WERI-Rb-1 (cell line): ENCODE results near the gene RAPH1.

ENCODE experiments used
- DNase-seq: peaks from one replicate; pipeline ENCODE4 v3.0.0-alpha.2; 2020
- H3K27ac ChIP-seq: fragments of 250-450 bp; sonication (Bioruptor Pico); 2 replicates; pipeline ENCODE4 v1.5.1; 2020; ENCODE audit warnings: mild to moderate bottlenecking, moderate library complexity
- H3K27me3 ChIP-seq: fragments of 250-450 bp; sonication (Bioruptor Pico); 2 replicates; pipeline ENCODE4 v1.5.1; 2021; ENCODE audit warnings: mild to moderate bottlenecking, low read depth, moderate library complexity; ENCODE audit not compliant: insufficient read depth, severe bottlenecking
- H3K36me3 ChIP-seq: fragments of 250-450 bp; sonication (Bioruptor Pico); 2 replicates; pipeline ENCODE4 v1.5.1; 2020; ENCODE audit warnings: mild to moderate bottlenecking, moderate library complexity
- H3K4me3 ChIP-seq: 2 replicates; pipeline ENCODE4 v1.5.1; 2011; ENCODE audit warnings: low read depth, mild to moderate bottlenecking, control low read depth, low read length
- H3K9me3 ChIP-seq: fragments of 250-450 bp; sonication (Bioruptor Pico); 2 replicates; pipeline ENCODE4 v1.5.1; 2021; ENCODE audit warnings: mild to moderate bottlenecking, moderate library complexity; ENCODE audit not compliant: severe bottlenecking
- TF ChIP-seq, protein P1 (sequence below): IDR thresholded peaks from 2 replicates; pipeline ENCODE4 v1.5.1; 2011; ENCODE audit warnings: low read depth, mild to moderate bottlenecking, control low read depth, inconsistent platforms, low read length

Gene RAPH1, protein sequence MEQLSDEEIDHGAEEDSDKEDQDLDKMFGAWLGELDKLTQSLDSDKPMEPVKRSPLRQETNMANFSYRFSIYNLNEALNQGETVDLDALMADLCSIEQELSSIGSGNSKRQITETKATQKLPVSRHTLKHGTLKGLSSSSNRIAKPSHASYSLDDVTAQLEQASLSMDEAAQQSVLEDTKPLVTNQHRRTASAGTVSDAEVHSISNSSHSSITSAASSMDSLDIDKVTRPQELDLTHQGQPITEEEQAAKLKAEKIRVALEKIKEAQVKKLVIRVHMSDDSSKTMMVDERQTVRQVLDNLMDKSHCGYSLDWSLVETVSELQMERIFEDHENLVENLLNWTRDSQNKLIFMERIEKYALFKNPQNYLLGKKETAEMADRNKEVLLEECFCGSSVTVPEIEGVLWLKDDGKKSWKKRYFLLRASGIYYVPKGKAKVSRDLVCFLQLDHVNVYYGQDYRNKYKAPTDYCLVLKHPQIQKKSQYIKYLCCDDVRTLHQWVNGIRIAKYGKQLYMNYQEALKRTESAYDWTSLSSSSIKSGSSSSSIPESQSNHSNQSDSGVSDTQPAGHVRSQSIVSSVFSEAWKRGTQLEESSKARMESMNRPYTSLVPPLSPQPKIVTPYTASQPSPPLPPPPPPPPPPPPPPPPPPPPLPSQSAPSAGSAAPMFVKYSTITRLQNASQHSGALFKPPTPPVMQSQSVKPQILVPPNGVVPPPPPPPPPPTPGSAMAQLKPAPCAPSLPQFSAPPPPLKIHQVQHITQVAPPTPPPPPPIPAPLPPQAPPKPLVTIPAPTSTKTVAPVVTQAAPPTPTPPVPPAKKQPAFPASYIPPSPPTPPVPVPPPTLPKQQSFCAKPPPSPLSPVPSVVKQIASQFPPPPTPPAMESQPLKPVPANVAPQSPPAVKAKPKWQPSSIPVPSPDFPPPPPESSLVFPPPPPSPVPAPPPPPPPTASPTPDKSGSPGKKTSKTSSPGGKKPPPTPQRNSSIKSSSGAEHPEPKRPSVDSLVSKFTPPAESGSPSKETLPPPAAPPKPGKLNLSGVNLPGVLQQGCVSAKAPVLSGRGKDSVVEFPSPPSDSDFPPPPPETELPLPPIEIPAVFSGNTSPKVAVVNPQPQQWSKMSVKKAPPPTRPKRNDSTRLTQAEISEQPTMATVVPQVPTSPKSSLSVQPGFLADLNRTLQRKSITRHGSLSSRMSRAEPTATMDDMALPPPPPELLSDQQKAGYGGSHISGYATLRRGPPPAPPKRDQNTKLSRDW

DNA sequence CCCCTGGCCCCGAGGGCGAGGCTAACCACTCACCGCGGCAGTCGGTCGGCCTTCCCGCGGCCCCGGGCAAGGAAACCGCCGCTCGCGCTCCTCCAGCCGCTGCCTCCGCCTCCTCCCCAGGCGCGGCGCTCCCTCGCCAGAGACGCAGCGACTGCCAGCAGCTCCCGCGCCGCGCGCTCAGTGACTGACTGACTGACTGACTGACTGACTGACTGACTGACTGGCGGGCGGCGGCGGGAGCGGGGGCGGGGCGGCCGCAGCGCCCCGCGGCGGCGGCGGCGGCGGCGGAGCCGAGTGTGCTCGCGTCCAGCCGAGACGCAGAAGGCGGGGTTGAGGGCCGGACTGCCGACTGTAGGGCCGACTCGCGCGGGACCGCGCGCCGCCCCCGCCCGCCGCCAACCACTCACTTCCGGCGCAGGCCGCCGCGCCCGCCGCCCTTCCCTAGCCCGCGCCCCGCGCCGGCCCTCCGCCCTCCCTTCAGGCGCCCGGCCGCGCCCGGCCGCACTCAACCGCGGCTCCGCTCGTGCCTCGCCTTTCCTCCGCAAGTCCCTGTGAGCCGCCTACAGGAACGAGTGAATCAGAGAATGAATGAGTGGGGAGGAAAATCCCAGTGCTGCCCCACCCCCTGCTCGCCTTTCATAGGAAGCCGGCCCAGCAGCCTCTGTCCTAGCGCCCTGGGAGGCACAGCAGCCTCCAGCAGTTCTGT is at the start of gene RAPH1:
TSS of gene RAPH1 (minus strand) at position 224 of the 706 bp plus-strand sequence. CDS start 39,948 bp downstream, outside the sequence.
- H3K4me3 ChIP-seq = peak within 1 kb of the TSS; percentile 92
- H3K27ac ChIP-seq = peak within 1 kb of the TSS; percentile 84
- H3K9me3 ChIP-seq = no peaks in the 10 kb centered on the region
- peaks cover 3% of the 10 kb centered on the region; the same call in 1 of the 2 replicates for H3K36me3 ChIP-seq
- H3K27me3 ChIP-seq = no peaks in the 10 kb centered on the region
- TF ChIP-seq, protein P1, sequence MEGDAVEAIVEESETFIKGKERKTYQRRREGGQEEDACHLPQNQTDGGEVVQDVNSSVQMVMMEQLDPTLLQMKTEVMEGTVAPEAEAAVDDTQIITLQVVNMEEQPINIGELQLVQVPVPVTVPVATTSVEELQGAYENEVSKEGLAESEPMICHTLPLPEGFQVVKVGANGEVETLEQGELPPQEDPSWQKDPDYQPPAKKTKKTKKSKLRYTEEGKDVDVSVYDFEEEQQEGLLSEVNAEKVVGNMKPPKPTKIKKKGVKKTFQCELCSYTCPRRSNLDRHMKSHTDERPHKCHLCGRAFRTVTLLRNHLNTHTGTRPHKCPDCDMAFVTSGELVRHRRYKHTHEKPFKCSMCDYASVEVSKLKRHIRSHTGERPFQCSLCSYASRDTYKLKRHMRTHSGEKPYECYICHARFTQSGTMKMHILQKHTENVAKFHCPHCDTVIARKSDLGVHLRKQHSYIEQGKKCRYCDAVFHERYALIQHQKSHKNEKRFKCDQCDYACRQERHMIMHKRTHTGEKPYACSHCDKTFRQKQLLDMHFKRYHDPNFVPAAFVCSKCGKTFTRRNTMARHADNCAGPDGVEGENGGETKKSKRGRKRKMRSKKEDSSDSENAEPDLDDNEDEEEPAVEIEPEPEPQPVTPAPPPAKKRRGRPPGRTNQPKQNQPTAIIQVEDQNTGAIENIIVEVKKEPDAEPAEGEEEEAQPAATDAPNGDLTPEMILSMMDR = no peak
- DNase-seq = peak; percentile 89

DNA sequence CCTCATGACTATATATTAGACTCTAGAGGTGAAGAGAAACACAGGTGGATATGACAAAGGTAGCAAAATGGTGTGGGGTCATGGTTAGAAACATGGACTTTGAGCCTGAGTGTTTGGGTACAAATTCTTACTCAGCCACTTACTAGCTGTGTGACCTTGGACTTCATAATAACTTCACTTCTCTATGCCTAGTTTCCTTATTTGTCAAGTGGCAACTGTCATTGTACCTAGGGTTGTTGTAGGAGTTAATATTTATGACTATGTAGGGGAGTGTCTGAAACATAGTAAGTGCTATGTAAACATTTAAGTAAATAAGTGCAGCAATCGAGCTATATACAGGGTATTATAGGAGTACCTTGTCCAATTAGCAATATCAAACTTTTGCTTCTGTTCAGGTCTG is 49.7 kb upstream of the RAPH1 start:
- TF ChIP-seq, protein P1 = no peak
- H3K9me3 ChIP-seq = no peaks in the 10 kb centered on the region
- H3K4me3 ChIP-seq = no peak overlapping the region
- no peaks in the 10 kb centered on the region for H3K27me3 ChIP-seq
- H3K27ac ChIP-seq = no peak overlapping the region
- H3K36me3 ChIP-seq = no peaks in the 10 kb centered on the region
- DNase-seq = no peak

DNA sequence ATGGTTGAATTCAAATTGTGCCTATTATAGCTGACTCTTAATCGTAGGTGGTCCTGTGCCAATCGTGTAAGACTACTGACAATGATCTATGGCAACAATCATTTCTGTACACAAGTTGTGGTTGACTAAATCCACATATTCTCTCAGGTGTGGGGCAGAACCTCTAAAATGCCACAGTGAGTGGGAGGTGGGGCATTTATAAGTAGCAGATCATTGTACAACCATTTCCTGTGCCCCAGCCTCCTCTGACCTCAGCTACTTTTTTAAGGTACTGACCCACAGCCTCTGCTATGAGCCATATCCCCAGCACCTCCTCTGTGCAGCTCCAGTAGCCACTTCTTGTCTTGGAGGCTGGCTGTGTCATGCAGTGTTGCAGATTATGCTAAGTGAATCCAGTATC is 48.6 kb upstream of the RAPH1 start:
- no peak for DNase-seq
- H3K4me3 ChIP-seq = no peak overlapping the region
- TF ChIP-seq, protein P1 = no peak
- no peaks in the 10 kb centered on the region for H3K36me3 ChIP-seq
- no peaks in the 10 kb centered on the region for H3K27me3 ChIP-seq
- no peak overlapping the region for H3K27ac ChIP-seq
- no peaks in the 10 kb centered on the region for H3K9me3 ChIP-seq

DNA sequence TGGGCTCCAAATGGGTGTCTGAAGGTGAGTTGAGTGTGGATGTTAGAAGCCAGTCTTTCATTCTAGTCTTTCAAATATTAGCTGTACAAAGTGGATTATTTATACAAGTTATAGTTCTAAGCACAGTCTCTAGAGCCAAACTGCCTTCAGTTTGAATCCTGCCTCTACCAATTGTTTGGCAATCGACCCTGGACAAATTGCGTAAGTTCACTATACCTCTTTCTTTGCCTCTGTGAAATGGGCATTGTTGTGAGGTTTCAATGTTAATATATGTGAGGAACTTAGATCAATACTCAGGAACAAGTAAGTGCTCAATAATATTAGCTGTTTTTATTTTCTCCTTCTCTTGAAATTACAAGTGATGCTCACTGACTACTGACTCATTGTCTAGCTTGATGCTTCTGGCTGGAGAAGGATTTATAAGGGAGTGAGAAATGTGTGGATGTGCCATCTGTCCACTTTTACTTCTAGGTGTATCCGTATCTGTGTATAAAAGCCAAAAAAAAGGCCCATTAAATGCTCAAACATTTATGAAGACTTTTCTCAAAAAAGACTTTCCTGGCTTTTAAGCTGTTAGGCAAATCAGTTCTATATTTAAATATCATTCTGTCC is 48.1 kb upstream of the RAPH1 start:
- no peaks in the 10 kb centered on the region for H3K27me3 ChIP-seq
- DNase-seq = no peak
- TF ChIP-seq, protein P1 = no peak
- H3K9me3 ChIP-seq = no peaks in the 10 kb centered on the region
- H3K27ac ChIP-seq = no peak overlapping the region
- no peaks in the 10 kb centered on the region for H3K36me3 ChIP-seq
- no peak overlapping the region for H3K4me3 ChIP-seq

DNA sequence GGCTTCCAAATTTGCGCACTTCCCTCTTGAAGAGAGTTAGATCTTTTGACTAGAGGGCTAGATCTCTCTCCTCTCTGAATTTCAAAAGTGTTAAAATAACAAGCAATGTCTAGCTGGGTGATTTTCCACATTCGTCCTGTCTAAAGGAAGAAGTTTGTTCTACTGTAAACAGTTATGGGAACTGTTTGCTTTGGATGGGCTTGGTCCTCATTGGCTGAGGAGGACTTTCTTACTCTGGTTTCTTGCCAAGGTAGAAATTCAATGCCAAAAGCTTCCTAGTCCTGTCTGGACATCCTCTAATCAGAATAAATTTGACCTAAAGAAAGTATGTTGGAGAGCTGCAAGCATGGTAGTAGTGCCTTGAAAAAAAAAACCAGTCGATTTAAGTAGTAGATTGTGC is 47.4 kb upstream of the RAPH1 start:
- TF ChIP-seq, protein P1 = no peak

More for the DNA sequence above, 47.4 kb upstream of the RAPH1 start:
- no peaks in the 10 kb centered on the region for H3K36me3 ChIP-seq
- DNase-seq = no peak
- no peaks in the 10 kb centered on the region for H3K27me3 ChIP-seq
- H3K27ac ChIP-seq = no peak overlapping the region
- H3K4me3 ChIP-seq = no peak overlapping the region
- no peaks in the 10 kb centered on the region for H3K9me3 ChIP-seq
